Adipocyte (in vitro differentiated cells): Measurements from ENCODE around the gene WWP2.

ENCODE experiments used
- DNase-seq: peaks from one replicate; pipeline ENCODE4 v3.0.0-alpha.2; 2015; ENCODE audit warnings: low read depth
- H3K27me3 ChIP-seq: replicated peaks from 2 replicates; pipeline ENCODE4 v1.7.0; 2013; ENCODE audit warnings: mild to moderate bottlenecking, low read length, moderate library complexity; ENCODE audit not compliant: control insufficient read depth, insufficient read depth
- H3K36me3 ChIP-seq: 2 replicates; pipeline ENCODE4 v1.7.0; 2013; ENCODE audit warnings: low read length, mild to moderate bottlenecking, moderate library complexity; ENCODE audit not compliant: control insufficient read depth, insufficient read depth, severe bottlenecking
- H3K4me1 ChIP-seq: 2 replicates; pipeline ENCODE4 v1.7.0; 2013; ENCODE audit warnings: mild to moderate bottlenecking, low read length, moderate library complexity; ENCODE audit not compliant: control insufficient read depth, insufficient read depth
- H3K4me3 ChIP-seq: 2 replicates; pipeline ENCODE4 v1.7.0; 2013; ENCODE audit warnings: mild to moderate bottlenecking, low read length, moderate library complexity
- H3K9ac ChIP-seq: 2 replicates; pipeline ENCODE4 v1.7.0; 2013; ENCODE audit warnings: mild to moderate bottlenecking, low read length, moderate library complexity
- H3K9me3 ChIP-seq: 2 replicates; pipeline ENCODE4 v1.7.0; 2013; ENCODE audit warnings: mild to moderate bottlenecking, low read length, moderate library complexity; ENCODE audit not compliant: control insufficient read depth

WWP2 gene

DNA sequence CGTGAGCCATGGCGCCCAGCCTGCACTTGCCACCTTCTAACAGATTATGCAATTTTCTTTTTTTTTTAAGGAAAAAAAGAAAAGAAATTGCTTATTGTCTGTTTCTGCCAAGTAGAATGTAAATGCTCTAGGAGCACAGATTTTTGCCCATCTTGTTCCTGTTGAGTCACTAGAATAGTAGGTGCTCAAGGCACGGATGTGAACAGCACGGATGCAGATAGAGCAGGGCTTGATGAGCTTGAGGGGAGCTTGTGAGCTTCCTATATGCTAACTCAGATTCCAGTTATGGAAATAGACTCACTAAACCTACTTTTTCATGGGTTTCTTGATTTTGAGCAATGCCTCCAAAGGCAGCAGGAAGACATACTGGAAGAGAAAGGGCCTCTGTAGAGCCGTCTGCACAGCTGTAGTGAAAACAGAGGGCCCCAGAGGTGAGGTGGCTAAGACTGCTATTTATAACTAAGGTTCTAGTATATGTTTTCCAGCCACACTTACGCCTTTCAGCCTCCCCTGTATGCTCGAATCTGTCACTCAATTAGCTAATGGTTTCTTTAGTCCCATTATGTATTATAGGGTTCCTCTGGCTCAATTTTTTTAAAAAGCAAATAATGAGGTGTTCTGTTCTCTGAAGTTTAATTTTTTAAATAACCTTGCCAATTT lies 72.8 kb downstream of the WWP2 start:
- Histone ChIP-seq H3K4me3 (no peak overlapping the region), H3K9ac (no peak overlapping the region), H3K36me3 (no peaks in the 10 kb centered on the region), H3K9me3 (no peaks in the 10 kb centered on the region), H3K27me3 (no peaks in the 10 kb centered on the region), H3K4me1 (peaks cover 37% of the 10 kb centered on the region)
- no peak for DNase-seq

DNA sequence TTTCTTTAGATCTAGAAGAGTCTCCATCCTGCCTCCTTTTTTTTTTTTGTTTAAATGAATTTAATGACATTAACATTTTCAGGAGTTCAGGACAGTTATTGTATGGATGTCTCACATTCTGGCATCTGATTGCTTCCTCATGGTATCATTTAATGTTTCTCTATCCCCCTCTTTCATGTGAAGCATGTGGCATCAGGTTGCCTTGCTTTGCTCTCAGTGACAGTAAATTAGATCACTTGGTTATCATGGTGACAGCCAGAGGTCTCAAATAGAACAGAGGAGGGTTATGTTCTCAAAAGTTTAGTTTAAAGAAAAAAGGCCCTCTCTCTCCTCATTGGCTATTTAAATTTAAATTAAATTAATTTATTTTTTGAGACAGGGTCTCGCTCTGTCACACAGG lies 74.1 kb downstream of the WWP2 start:
- peaks cover 25% of the 10 kb centered on the region for H3K4me1 ChIP-seq
- DNase-seq = no peak
- no peaks in the 10 kb centered on the region for H3K36me3 ChIP-seq
- no peak overlapping the region for H3K4me3 ChIP-seq
- no peaks in the 10 kb centered on the region for H3K9me3 ChIP-seq
- H3K27me3 ChIP-seq = no peaks in the 10 kb centered on the region
- H3K9ac ChIP-seq = no peak overlapping the region

DNA sequence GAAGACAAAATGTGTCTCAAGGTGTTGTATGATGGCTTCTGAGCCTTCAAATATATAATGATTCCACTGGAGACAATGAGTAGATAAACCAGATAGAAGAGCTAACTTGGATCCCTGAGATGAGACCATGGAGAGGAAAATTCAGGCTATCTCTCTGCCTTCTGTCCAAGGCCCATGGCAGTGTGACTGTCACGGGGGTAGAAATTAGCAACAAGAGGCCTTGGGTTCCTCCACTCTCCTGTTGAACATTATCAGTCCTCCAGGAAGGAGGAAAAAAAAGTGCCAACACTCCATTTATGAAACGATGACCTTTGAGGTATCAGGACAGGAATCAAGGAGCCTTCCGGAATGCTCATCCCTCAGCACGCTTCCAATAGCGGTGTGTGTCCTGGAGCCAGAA lies 75.2 kb downstream of the WWP2 start:
- H3K27me3 ChIP-seq = no peaks in the 10 kb centered on the region
- H3K9me3 ChIP-seq = no peaks in the 10 kb centered on the region
- H3K36me3 ChIP-seq = peaks cover 6% of the 10 kb centered on the region
- peaks cover 16% of the 10 kb centered on the region for H3K4me1 ChIP-seq
- H3K9ac ChIP-seq = no peak overlapping the region
- no peak overlapping the region for H3K4me3 ChIP-seq
- DNase-seq = no peak

DNA sequence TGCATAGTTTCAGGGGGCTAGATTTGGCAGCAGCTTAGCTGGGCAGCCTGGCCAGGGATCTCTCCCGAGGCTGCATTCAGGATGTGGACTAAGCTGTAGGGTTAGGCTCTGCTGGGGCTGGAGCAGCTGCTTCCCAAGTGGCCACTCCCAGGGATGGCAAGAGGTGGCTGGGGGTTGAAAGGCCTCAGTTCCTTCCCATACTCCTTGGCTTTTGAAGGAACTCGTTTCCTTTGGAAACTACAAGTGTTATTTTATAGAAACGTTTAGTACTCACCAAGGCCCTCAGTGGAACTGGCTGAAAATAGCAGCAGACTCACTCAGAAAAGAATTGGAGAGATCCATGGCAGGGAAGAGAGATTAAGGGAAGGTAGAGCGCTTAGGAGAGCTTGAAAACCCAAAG lies 76.4 kb downstream of the WWP2 start:
- no peaks in the 10 kb centered on the region for H3K27me3 ChIP-seq
- no peak for DNase-seq
- no peak overlapping the region for H3K9ac ChIP-seq
- peaks cover 10% of the 10 kb centered on the region for H3K4me1 ChIP-seq
- no peak overlapping the region for H3K4me3 ChIP-seq
- H3K36me3 ChIP-seq = peaks cover 6% of the 10 kb centered on the region
- H3K9me3 ChIP-seq = no peaks in the 10 kb centered on the region

DNA sequence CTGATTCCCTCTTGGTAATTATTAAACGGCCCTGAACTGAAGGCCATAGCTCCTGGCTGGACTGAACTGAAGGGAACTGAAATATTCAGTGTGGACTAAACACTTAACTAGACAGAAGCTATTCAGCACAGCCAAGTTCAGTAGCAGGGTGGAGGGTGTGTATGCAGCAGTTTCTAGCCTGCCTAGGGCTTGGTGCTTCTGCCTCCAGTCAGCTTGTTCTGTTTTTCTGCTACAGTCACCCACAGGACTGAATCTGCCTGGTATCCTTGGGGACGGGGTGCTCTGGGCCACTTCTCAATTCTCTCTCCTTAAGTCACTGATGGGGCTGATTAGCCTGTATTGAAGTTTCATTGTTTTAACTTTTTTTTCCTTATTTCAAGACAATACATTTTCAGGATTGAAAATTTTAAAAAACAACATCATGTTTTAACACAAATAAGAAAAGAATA lies 77.1 kb downstream of the WWP2 start:
- Histone ChIP-seq H3K27me3 (no peaks in the 10 kb centered on the region), H3K4me3 (no peak overlapping the region), H3K36me3 (peaks cover 6% of the 10 kb centered on the region), H3K9me3 (no peaks in the 10 kb centered on the region), H3K4me1 (peaks cover 3% of the 10 kb centered on the region), H3K9ac (no peak overlapping the region)
- no peak for DNase-seq

DNA sequence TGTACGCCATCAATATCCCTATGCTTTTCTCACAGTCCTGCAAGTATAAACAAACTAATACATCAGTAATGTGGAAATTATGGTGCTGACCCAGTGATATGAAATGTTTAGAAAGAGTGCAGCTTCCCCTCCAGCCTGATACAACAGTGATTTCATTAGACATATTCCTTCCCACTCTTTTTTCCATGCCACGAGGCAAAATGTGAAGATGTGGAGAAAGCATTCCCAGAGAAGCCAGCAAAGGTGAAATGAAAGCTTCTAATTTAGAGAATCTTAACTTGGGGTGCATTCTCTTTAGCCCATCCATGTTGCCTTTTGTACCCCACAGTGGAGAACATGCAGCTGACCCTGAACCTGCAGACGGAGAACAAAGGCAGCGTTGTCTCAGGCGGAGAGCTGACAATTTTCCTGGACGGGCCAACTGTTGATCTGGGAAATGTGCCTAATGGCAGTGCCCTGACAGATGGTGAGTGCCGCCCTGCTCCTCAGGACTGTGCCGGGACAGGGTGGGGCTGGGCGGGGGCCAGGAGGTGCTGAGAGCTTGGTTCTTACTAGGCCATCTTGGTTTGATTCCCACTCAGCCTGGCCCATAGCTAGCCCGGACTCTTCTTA lies 77.8 kb downstream of the WWP2 start:
- no peak for DNase-seq
- Histone ChIP-seq H3K4me3 (no peak overlapping the region), H3K36me3 (peaks cover 6% of the 10 kb centered on the region), H3K4me1 (peaks cover under 1% of the 10 kb centered on the region), H3K9me3 (no peaks in the 10 kb centered on the region), H3K27me3 (no peaks in the 10 kb centered on the region), H3K9ac (no peak overlapping the region)

DNA sequence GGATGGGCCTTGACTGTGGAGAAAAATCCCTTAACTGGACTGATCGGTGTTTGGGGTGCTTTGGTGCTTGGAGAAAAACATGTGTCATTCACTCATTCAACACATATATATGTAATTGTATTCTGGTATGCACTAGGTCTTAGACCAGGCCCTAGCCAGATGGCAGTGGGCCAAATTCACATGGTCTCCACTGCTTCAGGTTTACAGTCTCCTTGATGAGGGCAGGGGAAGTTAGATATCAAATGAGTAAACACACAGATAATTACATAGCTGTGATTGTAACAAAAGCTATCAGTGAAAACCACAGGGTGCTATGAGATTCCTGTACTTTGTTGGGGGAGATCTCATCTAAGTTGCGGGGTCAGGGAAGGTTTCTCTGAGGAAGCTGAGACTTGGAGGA lies 78.8 kb downstream of the WWP2 start:
- Histone ChIP-seq H3K9ac (no peak overlapping the region), H3K4me3 (no peak overlapping the region), H3K9me3 (no peaks in the 10 kb centered on the region), H3K4me1 (no peaks in the 10 kb centered on the region), H3K36me3 (peaks cover 6% of the 10 kb centered on the region), H3K27me3 (no peaks in the 10 kb centered on the region)
- DNase-seq = no peak

DNA sequence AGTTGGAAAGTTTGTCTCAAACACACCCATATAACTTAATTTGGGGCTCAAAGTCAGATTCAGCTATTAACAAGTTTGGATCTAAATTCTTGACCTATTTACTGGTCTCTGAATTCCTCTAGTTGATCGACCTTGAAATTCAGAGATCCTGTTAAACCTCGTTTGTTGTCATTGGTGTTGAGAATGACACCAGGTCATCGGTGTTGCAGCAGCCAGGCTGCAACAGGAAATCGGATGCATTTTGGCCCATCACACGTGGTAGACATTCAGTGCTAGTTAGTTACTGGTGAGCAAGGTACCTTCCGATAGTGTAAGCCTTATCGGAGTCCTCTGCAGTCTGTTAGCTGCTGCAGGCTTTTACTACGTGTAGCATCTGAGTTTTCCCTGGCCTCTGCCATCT lies 82.3 kb downstream of the WWP2 start:
- Histone ChIP-seq H3K27me3 (no peaks in the 10 kb centered on the region), H3K4me1 (peaks cover 18% of the 10 kb centered on the region), H3K36me3 (peaks cover 6% of the 10 kb centered on the region), H3K9me3 (no peaks in the 10 kb centered on the region), H3K4me3 (no peak overlapping the region), H3K9ac (no peak overlapping the region)
- no peak for DNase-seq

DNA sequence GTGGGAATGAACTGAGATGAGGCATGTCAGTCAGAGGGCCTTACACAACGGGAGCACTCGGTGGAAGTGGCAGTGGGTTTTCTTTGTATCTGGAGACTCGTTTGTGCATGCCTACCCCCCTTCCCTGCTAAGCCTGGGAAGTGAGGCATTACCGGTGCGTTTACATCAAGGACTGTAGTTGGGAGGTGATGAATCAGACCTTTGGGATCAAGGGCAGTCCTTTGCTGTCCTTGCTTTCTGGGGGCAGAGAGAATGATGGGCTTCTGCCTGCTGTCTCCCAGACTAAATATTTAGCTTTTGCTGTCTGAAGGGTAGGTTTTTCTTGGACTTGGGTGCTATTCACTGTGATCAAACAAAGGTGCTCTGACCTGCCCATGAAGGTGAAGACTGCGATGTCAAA lies 83.0 kb downstream of the WWP2 start:
- H3K4me3 ChIP-seq = no peak overlapping the region
- no peak overlapping the region for H3K9ac ChIP-seq
- peaks cover 6% of the 10 kb centered on the region for H3K36me3 ChIP-seq
- H3K27me3 ChIP-seq = no peaks in the 10 kb centered on the region
- H3K9me3 ChIP-seq = no peaks in the 10 kb centered on the region
- H3K4me1 ChIP-seq = peaks cover 21% of the 10 kb centered on the region
- no peak for DNase-seq

DNA sequence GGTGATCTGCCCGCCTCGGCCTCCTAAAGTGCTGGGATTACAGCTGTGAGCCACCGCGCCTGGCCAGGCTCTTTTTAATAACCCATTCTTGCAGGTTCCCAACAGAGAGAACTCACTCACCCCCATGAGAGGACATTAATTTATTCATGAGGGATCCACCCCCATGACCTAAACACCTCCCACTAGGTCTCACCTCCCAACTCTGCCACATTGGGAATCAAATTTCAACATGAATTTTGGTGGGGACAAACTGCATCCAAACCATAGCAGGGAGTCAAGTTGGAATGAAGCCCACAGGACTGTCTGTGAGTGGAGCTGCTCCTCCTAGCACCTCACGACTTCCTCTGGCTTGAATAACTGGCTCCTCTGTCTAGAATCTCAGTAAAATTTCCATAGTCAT lies 85.5 kb downstream of the WWP2 start:
- Histone ChIP-seq H3K9me3 (no peaks in the 10 kb centered on the region), H3K9ac (no peak overlapping the region), H3K27me3 (no peaks in the 10 kb centered on the region), H3K4me1 (peaks cover 24% of the 10 kb centered on the region), H3K4me3 (no peak overlapping the region), H3K36me3 (no peaks in the 10 kb centered on the region)
- DNase-seq = no peak

DNA sequence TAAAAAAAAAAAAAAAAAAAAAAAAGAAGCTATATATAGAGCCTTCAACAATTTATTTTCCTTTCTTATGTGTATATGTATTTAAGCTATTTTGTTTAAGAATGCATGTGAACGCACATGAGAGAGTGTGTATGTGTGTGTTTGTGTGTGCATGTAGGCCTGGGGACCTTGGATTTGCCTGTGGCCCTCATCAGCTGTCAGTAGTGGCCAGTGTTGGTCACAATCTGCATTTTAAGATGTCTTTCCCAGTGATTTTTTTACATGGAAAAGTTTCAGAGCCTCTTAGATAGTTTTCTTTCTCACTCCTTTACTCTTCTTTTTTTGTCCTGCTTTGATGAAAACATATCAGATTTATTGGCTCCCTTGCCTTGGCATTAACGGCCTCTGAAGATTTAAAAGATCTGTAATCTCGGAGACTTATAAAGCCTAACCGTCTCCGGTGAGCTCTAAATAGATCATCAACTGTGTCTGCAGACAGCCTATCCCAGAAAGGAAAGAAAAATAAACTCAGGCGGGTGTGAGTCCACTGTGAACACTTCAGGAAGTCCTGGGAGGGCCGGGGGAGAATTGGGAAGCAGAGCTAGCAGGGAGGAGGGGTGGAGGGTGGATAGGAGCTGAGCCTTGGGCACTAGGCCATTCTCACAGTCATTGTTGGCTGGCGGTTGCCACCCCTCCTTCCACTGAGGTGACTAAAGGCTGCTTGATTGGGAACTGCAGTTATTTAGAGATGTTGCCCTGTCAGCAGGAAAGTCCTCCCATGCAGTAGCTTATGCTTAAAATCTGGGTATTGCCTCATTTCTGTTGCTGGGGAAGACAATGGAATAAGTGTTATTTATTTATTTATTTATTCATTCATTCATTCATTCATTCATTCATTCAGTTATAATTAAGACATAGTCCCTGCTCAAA lies 86.8 kb downstream of the WWP2 start:
- H3K4me1 ChIP-seq = peaks cover 24% of the 10 kb centered on the region
- peak overlapping the region; percentile 83 for H3K9ac ChIP-seq
- no peaks in the 10 kb centered on the region for H3K36me3 ChIP-seq
- peak overlapping the region; percentile 62 for H3K4me3 ChIP-seq
- DNase-seq = peak; percentile 80
- H3K27me3 ChIP-seq = no peaks in the 10 kb centered on the region
- no peaks in the 10 kb centered on the region for H3K9me3 ChIP-seq
